OCI-LY7 (cell line): Measurements from ENCODE around the gene MAN2B1.

Experiments
- CTCF ChIP-seq: fragments of 200-600 bp; sonication (generic); conservative IDR thresholded peaks from 2 replicates; pipeline ENCODE4 v1.5.1; 2014; ENCODE audit warnings: mild to moderate bottlenecking, antibody characterized with exemption, low read length, moderate library complexity, mixed read lengths
- EZH2phosphoT487 ChIP-seq: fragments of 200-600 bp; sonication (generic); IDR thresholded peaks from 2 replicates; pipeline ENCODE4 v1.6.1; 2018; ENCODE audit warnings: low read depth, borderline replicate concordance, mild to moderate bottlenecking, mixed run types, antibody characterized with exemption, low read length, moderate library complexity, mixed read lengths

GRCh38 chr19:12672744-12673143, 6.2 kb upstream of the MAN2B1 start:
- TF ChIP-seq CTCF = no peak
- TF ChIP-seq EZH2phosphoT487 = no peak
